CD4-positive, alpha-beta T cell (primary cell): ENCODE results near the gene RNF220. TPM values are rescaled to one million over a fixed set of nuclear protein-coding genes. Genes with fewer than 3 reads are reported as not detected.

ENCODE experiments used
- ATAC-seq: fragments of 200-7000 bp; cut with Tn5 transposase; one replicate; pipeline ENCODE4 v1.10.0; 2022; ENCODE audit warnings: mild to moderate bottlenecking; ENCODE audit not compliant: poor library complexity
- CTCF ChIA-PET: fragments of 350-600 bp; sonication (Branson Sonifier 250); formaldehyde crosslinking; loops from one replicate; lab custom pipeline; 2021; ENCODE audit warnings: antibody characterized with exemption, inconsistent platforms; lab: Charles Lee
- POLR2A ChIA-PET: fragments of 350-600 bp; sonication (Branson Sonifier 250); formaldehyde crosslinking; loops from one replicate; lab custom pipeline; 2021; ENCODE audit warnings: antibody characterized with exemption, inconsistent platforms; lab: Charles Lee
- DNase-seq, 14 experiments: peaks; one replicate each; pipeline ENCODE4 v3.0.0-alpha.2; 2013 to 2020; ENCODE audit warnings: mixed read lengths in 2 of 14
- H3K27ac ChIP-seq, 2 donors: one replicate each; pipeline versions ENCODE4 v1.5.1 to v1.7.0; 2013; ENCODE audit warnings: low read length in 2 of 2, low read depth in 1 of 2, mild to moderate bottlenecking in 1 of 2
- H3K27me3 ChIP-seq, 2 experiments: 1 replicate in 1 of 2; 2 replicates in 1 of 2; pipeline versions ENCODE4 v1.6.1 to v1.7.0; 2013; ENCODE audit warnings: low read length in 2 of 2, control low read depth in 1 of 2, mild to moderate bottlenecking in 1 of 2, moderate library complexity in 1 of 2; ENCODE audit not compliant: insufficient read depth in 2 of 2, control insufficient read depth in 1 of 2
- H3K36me3 ChIP-seq: one replicate; pipeline ENCODE4 v1.6.1; 2013; ENCODE audit warnings: low read length, control low read depth; ENCODE audit not compliant: insufficient read depth
- H3K4me1 ChIP-seq: one replicate; pipeline ENCODE4 v1.6.1; 2013; ENCODE audit warnings: low read length, control low read depth; ENCODE audit not compliant: insufficient read depth
- H3K4me3 ChIP-seq: one replicate; pipeline ENCODE4 v1.5.1; 2013; ENCODE audit warnings: mild to moderate bottlenecking, low read length, moderate library complexity
- H3K9me3 ChIP-seq, 2 experiments: 1 replicate in 1 of 2; 2 replicates in 1 of 2; pipeline versions ENCODE4 v1.6.1 to v1.7.0; 2013; ENCODE audit warnings: low read length in 2 of 2, mild to moderate bottlenecking in 2 of 2, control low read depth in 1 of 2, moderate library complexity in 1 of 2; ENCODE audit not compliant: control insufficient read depth in 1 of 2, insufficient read depth in 1 of 2
- H3K27ac Mint-ChIP-seq: one replicate; pipeline ENCODE4 v1.8.0; 2020; ENCODE audit warnings: mixed read lengths
- H3K27me3 Mint-ChIP-seq: one replicate; pipeline ENCODE4 v1.8.0; 2021; ENCODE audit warnings: mixed read lengths
- H3K36me3 Mint-ChIP-seq: one replicate; pipeline ENCODE4 v1.8.0; 2021; ENCODE audit warnings: low read depth, mixed read lengths
- H3K4me1 Mint-ChIP-seq: one replicate; pipeline ENCODE4 v1.8.0; 2021; ENCODE audit warnings: low read depth, mixed read lengths
- H3K4me3 Mint-ChIP-seq: one replicate; pipeline ENCODE4 v1.8.0; 2020; ENCODE audit warnings: mild to moderate bottlenecking, mixed read lengths
- H3K9me3 Mint-ChIP-seq: one replicate; pipeline ENCODE4 v1.8.0; 2020; ENCODE audit warnings: mixed read lengths
- intact Hi-C, 2 experiments: fragments of 100-400 bp; cut with DNase I in 1 of 2; cut with micrococcal nuclease in 1 of 2; formaldehyde crosslinking; loops; one replicate each; pipeline versions ENCODE4 v1.15.1 to v1.9.0; 2023 to 2025; cut with DNase I, micrococcal nuclease
- total RNA-seq, 174 experiments: library from RNA in 2 of 174; stranded (reverse) in 2 of 174; gene quantifications; one replicate each; pipeline ENCODE4 v1.2.3 and lab custom pipeline; 2021 to 2026
- TF ChIP-seq, protein P1 (sequence below): fragments of 200-600 bp; IDR thresholded peaks from one replicate; pipeline ENCODE4 v1.8.0; 2022; ENCODE audit warnings: antibody characterized with exemption, mild to moderate bottlenecking

RNF220 gene
- total RNA-seq, 2 experiments from 2014 or later, result 76.0 to 77.9 TPM

GRCh38 chr1:44511363-44511762, 106.3 kb downstream of the RNF220 start:
- H3K4me1 Mint-ChIP-seq, result peaks cover 13% of the 10 kb centered on the region
- ATAC-seq (no peak), DNase-seq (no peak)
- intact Hi-C loops, result no loop called here
- H3K4me3 Mint-ChIP-seq, result no peak overlapping the region
- ChIA-PET CTCF (no interaction called here), POLR2A (no interaction called here)
- TF ChIP-seq, protein P1, sequence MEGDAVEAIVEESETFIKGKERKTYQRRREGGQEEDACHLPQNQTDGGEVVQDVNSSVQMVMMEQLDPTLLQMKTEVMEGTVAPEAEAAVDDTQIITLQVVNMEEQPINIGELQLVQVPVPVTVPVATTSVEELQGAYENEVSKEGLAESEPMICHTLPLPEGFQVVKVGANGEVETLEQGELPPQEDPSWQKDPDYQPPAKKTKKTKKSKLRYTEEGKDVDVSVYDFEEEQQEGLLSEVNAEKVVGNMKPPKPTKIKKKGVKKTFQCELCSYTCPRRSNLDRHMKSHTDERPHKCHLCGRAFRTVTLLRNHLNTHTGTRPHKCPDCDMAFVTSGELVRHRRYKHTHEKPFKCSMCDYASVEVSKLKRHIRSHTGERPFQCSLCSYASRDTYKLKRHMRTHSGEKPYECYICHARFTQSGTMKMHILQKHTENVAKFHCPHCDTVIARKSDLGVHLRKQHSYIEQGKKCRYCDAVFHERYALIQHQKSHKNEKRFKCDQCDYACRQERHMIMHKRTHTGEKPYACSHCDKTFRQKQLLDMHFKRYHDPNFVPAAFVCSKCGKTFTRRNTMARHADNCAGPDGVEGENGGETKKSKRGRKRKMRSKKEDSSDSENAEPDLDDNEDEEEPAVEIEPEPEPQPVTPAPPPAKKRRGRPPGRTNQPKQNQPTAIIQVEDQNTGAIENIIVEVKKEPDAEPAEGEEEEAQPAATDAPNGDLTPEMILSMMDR, result no peak
- H3K9me3 Mint-ChIP-seq, result no peaks in the 10 kb centered on the region
- Histone ChIP-seq H3K4me1 (peaks cover 4% of the 10 kb centered on the region), H3K36me3 (no peaks in the 10 kb centered on the region), H3K9me3 (no peaks in the 10 kb centered on the region), H3K27me3 (no peaks in the 10 kb centered on the region), H3K4me3 (no peak overlapping the region), H3K27ac (no peak overlapping the region)
- no peak overlapping the region for H3K27ac Mint-ChIP-seq
- no peaks in the 10 kb centered on the region for H3K36me3 Mint-ChIP-seq
- peaks cover 27% of the 10 kb centered on the region for H3K27me3 Mint-ChIP-seq

DNA sequence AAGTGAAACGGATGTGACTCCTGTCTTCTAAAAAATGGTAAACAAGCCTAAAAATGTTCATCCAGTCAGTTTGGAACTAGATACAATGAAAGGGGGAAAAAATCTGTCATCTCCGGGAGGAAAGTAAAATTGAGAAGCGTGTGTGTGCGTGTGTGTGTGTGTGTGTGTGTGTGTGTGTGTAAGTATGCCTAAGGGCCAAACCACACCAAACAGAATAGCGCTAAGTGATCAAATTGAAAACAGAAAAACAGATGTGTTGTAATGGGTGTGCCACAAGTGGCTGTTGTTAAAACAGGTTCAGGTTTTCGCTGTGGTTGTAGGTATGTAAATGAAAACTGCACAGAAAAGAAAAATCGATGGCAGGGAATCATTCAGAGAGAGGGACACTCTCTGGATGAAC, 106.7 kb downstream of the RNF220 start:
- H3K27ac ChIP-seq, result no peak overlapping the region
- no peaks in the 10 kb centered on the region for H3K36me3 ChIP-seq
- ChIA-PET POLR2A (no interaction called here), CTCF (no interaction called here)
- intact Hi-C loops, result no loop called here
- Mint-ChIP-seq H3K4me1 (peaks cover 13% of the 10 kb centered on the region), H3K9me3 (no peaks in the 10 kb centered on the region), H3K27ac (no peak overlapping the region), H3K4me3 (no peak overlapping the region), H3K36me3 (no peaks in the 10 kb centered on the region), H3K27me3 (peaks cover 27% of the 10 kb centered on the region)
- no peaks in the 10 kb centered on the region for H3K9me3 ChIP-seq
- TF ChIP-seq, protein P1, result no peak
- H3K4me1 ChIP-seq, result peaks cover 4% of the 10 kb centered on the region
- DNase-seq (peak in 2 of 14 experiments; percentile 8 to 66), ATAC-seq (no peak)
- H3K4me3 ChIP-seq, result peak overlapping the region; percentile 15
- H3K27me3 ChIP-seq, result no peaks in the 10 kb centered on the region

DNA sequence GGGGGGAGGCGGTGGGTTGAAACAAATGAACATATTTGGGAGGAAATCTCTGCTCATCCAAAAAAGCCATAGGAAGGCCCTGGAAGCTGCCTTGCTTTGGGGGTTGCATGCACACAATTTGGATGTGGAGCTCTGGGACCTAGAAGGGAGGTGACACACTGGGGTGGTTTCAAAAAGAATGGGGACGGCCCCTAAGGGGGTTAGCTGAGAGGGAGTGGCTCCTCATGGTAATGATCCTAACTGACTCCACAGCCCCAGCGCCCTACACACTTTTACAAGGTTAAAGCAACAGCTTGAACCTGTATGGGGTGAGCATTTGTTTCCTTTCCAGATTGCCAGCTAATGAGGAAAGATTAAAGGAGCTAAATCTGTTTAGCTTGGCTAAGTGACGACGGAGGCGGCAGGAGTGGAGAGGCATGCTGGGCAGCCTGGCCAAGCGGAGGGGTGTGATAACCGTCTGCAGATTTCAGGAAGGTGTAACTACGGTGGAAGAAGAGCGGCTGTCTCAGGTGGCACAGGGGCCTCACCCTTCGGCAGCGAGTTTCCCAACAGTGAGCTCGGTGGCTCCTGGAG, 107.3 kb downstream of the RNF220 start:
- TF ChIP-seq, protein P1, result no peak
- peaks cover 29% of the 10 kb centered on the region for H3K27me3 Mint-ChIP-seq
- peaks cover 4% of the 10 kb centered on the region for H3K4me1 ChIP-seq

More for the DNA sequence above, 107.3 kb downstream of the RNF220 start:
- H3K4me1 Mint-ChIP-seq, result peaks cover 13% of the 10 kb centered on the region
- H3K9me3 Mint-ChIP-seq, result no peaks in the 10 kb centered on the region
- ChIA-PET POLR2A (no interaction called here), CTCF (no interaction called here)
- no peaks in the 10 kb centered on the region for H3K27me3 ChIP-seq
- ATAC-seq, result no peak
- peak in 1 of 14 experiments; percentile 20 for DNase-seq
- H3K4me3 ChIP-seq, result peak overlapping the region; percentile 15
- no peak overlapping the region for H3K4me3 Mint-ChIP-seq
- H3K36me3 ChIP-seq, result no peaks in the 10 kb centered on the region
- no peaks in the 10 kb centered on the region for H3K36me3 Mint-ChIP-seq
- no peaks in the 10 kb centered on the region for H3K9me3 ChIP-seq
- H3K27ac ChIP-seq, result peak overlapping the region in 1 of 2 donors; percentile 3
- intact Hi-C loops, result no loop called here
- H3K27ac Mint-ChIP-seq, result no peak overlapping the region
